PC-3 (cell line): ENCODE measurements around the gene B4GALT3. TPM values are rescaled to one million over a fixed set of nuclear protein-coding genes. Genes with fewer than 3 reads are reported as not detected.

Experiments used
- ATAC-seq: fragments of 200-7000 bp; cut with Tn5 transposase; 2 replicates; pipeline ENCODE4 v1.9.1; 2020; ENCODE audit warnings: mild to moderate bottlenecking, moderate library complexity
- BruUV-seq: library from RNA; stranded (reverse); fragments of 400-500 nt; replicated peaks from 2 replicates; lab custom pipeline; 2021; lab: Mats Ljungman, UMichigan
- CTCF ChIA-PET: fragments of 300-600 bp; sonication (Branson Sonifier 250); formaldehyde crosslinking; loops from one replicate; lab custom pipeline; 2022; ENCODE audit warnings: antibody characterized with exemption; lab: Charles Lee
- POLR2A ChIA-PET: fragments of 300-600 bp; sonication (Branson Sonifier 250); formaldehyde crosslinking; loops from one replicate; lab custom pipeline; 2022; ENCODE audit warnings: antibody characterized with exemption; ENCODE audit not compliant: unreplicated experiment; lab: Charles Lee
- DNase-seq: peaks from one replicate; pipeline ENCODE4 v3.0.0-alpha.2; 2015
- H2AFZ ChIP-seq: fragments of 300-600 bp; sonication (generic); 2 replicates; pipeline ENCODE4 v1.6.0; 2016; ENCODE audit warnings: antibody characterized with exemption, low read length
- H3F3A ChIP-seq: fragments of 300-600 bp; sonication (generic); one replicate; pipeline ENCODE4 v1.6.0; 2017; ENCODE audit warnings: antibody characterized with exemption, low read length, control low read depth, mild to moderate bottlenecking; ENCODE audit not compliant: unreplicated experiment
- H3K27ac ChIP-seq: fragments of 300-600 bp; sonication (generic); 2 replicates; pipeline ENCODE4 v1.5.1; 2016; ENCODE audit warnings: mild to moderate bottlenecking, low read length
- H3K27me3 ChIP-seq: fragments of 300-600 bp; sonication (generic); 2 replicates; pipeline ENCODE4 v1.6.1; 2016; ENCODE audit warnings: low read length, mixed read lengths
- H3K36me3 ChIP-seq: fragments of 300-600 bp; sonication (generic); 2 replicates; pipeline ENCODE4 v1.6.1; 2016; ENCODE audit warnings: low read depth, mixed run types, low read length, mixed read lengths
- H3K4me1 ChIP-seq: fragments of 300-600 bp; sonication (generic); 2 replicates; pipeline ENCODE4 v1.5.1; 2016; ENCODE audit warnings: low read length; ENCODE audit not compliant: insufficient read depth
- H3K4me2 ChIP-seq: fragments of 300-600 bp; sonication (generic); 2 replicates; pipeline ENCODE4 v1.6.0; 2016; ENCODE audit warnings: low read length
- H3K4me3 ChIP-seq: fragments of 300-600 bp; sonication (generic); 2 replicates; pipeline ENCODE4 v1.5.1; 2016; ENCODE audit warnings: mild to moderate bottlenecking, low read length, mixed read lengths
- H3K79me2 ChIP-seq: fragments of 300-600 bp; sonication (generic); 2 replicates; pipeline ENCODE4 v1.6.1; 2017; ENCODE audit warnings: low read length, mixed read lengths
- H3K9ac ChIP-seq: fragments of 300-600 bp; sonication (generic); 2 replicates; pipeline ENCODE4 v1.6.0; 2016; ENCODE audit warnings: mild to moderate bottlenecking, low read length
- H3K9me2 ChIP-seq: fragments of 300-600 bp; sonication (generic); replicated peaks from 2 replicates; pipeline ENCODE4 v1.6.1; 2016; ENCODE audit warnings: mixed run types, low read length, mixed read lengths
- H3K9me3 ChIP-seq: fragments of 300-600 bp; sonication (generic); 2 replicates; pipeline ENCODE4 v1.6.1; 2016; ENCODE audit warnings: low read length, mixed read lengths
- H4K20me1 ChIP-seq: fragments of 300-600 bp; sonication (generic); 2 replicates; pipeline ENCODE4 v1.6.1; 2016; ENCODE audit warnings: low read length, mixed read lengths
- EZH2 ChIP-seq: fragments of 300-600 bp; sonication (generic); IDR thresholded peaks from one replicate; pipeline ENCODE4 v1.6.1; 2017; ENCODE audit warnings: antibody characterized with exemption, mild to moderate bottlenecking, low read length; ENCODE audit not compliant: unreplicated experiment
- EZH2phosphoT487 ChIP-seq: fragments of 300-600 bp; sonication (generic); IDR thresholded peaks from 2 replicates; pipeline ENCODE4 v1.6.1; 2018; ENCODE audit warnings: mild to moderate bottlenecking, antibody characterized with exemption, low read length, borderline replicate concordance
- intact Hi-C: fragments of 100-400 bp; cut with micrococcal nuclease; formaldehyde crosslinking; loops from 2 replicates; pipeline ENCODE4 v1.9.0; 2023
- total RNA-seq: library from RNA; depleted of rRNA; stranded (reverse); fragments of >200 nt; gene quantifications from 2 replicates; pipeline ENCODE4 v1.2.3, GENCODE V29; 2014
- TF ChIP-seq, protein P1 (sequence below): fragments of 300-600 bp; sonication (generic); conservative IDR thresholded peaks from 2 replicates; pipeline ENCODE4 v1.5.1; 2017; ENCODE audit warnings: antibody characterized with exemption, low read depth, mild to moderate bottlenecking, low read length

The B4GALT3 gene
- total RNA-seq, 1 experiment from 2014 or later = 85.4 TPM

DNA sequence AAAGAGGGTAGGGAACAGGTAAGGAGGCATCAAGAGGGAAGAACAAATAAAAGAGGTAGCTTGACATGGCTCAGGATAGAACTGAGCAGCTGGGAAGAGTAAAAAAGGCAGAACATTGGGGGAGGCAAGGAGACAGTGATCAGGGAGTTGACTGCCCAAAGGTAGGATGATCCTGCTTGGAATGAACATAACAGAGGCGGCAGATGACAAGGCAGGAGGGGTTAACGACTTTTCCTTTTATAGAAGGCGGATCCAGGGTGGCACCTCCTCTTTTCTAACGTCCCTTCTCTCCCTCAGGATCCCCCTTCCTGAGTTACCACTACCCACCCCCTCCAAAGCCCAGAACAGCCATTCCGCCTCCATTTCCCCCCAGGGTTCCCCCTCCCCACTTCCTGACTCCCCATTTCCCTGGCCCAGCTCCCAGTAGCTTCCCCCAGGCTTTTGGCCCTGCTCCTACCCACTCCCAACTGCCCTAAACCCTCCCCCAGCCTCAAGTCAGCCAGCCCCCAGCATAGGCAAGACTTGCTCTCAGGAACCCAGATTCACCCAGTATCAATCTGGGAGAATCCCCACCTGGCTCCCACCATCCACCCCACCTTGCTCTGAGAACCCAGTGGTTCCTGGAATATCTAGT is 22.3 kb upstream of the B4GALT3 start:
- Histone ChIP-seq H3K9ac (no peak overlapping the region), H3K9me3 (no peaks in the 10 kb centered on the region), H4K20me1 (no peaks in the 10 kb centered on the region), H3K79me2 (peaks cover 23% of the 10 kb centered on the region), H3K4me3 (no peak overlapping the region), H3K27me3 (no peaks in the 10 kb centered on the region), H2AFZ (no peak overlapping the region), H3K27ac (no peak overlapping the region), H3K9me2 (no peaks in the 10 kb centered on the region), H3K36me3 (peaks cover 8% of the 10 kb centered on the region; the same call in 1 of the 2 replicates), H3K4me2 (no peak overlapping the region), H3K4me1 (peaks cover 26% of the 10 kb centered on the region), H3F3A (no peaks in the 10 kb centered on the region)
- ChIA-PET CTCF (no interaction called here), POLR2A (interaction anchor here (0.7 kb wide), 1 partner anchor 10 kb away, joined by 4 read pairs; no protein-coding TSS in a partner anchor)
- ATAC-seq (no peak), DNase-seq (no peak)
- intact Hi-C loops = no loop called here
- TF ChIP-seq, protein P1, sequence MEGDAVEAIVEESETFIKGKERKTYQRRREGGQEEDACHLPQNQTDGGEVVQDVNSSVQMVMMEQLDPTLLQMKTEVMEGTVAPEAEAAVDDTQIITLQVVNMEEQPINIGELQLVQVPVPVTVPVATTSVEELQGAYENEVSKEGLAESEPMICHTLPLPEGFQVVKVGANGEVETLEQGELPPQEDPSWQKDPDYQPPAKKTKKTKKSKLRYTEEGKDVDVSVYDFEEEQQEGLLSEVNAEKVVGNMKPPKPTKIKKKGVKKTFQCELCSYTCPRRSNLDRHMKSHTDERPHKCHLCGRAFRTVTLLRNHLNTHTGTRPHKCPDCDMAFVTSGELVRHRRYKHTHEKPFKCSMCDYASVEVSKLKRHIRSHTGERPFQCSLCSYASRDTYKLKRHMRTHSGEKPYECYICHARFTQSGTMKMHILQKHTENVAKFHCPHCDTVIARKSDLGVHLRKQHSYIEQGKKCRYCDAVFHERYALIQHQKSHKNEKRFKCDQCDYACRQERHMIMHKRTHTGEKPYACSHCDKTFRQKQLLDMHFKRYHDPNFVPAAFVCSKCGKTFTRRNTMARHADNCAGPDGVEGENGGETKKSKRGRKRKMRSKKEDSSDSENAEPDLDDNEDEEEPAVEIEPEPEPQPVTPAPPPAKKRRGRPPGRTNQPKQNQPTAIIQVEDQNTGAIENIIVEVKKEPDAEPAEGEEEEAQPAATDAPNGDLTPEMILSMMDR = no peak
- no peak for TF ChIP-seq EZH2
- TF ChIP-seq EZH2phosphoT487 = no peak
- no TSS peak for BruUV-seq

DNA sequence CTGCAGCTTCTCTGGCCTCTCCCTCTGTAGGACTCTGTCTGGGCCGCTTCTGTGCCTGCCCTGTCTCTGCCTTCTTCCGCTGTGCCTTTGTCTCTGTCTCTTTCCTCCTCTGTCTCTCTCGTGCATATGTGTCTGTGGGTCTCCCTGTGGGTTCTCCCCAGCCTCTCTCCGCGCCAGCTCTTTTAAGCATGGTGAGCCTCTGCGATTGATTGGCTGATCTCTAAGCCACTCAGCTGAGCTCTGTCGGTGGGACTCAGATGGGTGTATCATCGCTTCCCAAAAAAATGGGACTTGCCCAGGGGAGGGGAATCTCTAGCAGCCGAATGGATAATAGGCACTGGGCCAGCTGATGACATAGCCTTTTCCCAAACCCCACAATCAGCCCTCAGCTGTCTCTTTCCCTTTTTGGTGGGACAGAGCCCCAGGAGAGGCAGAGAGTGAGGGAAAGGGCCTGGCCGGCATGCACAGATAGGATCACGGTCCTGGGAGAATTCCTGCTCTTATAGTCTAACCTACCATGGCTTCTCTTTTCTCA is 21.7 kb upstream of the B4GALT3 start, which contains the start of gene ADAMTS4:
TSS of gene ADAMTS4 (minus strand) at position 158 of the 535 bp plus-strand sequence. CDS start 427 bp downstream, outside the sequence.
- peak within 1 kb of the TSS; percentile 15; the same call in 1 of the 2 replicates for H2AFZ ChIP-seq
- no peak within 1 kb of the TSS for H3K9ac ChIP-seq
- no peaks in the 10 kb centered on the region for H4K20me1 ChIP-seq
- DNase-seq (no peak), ATAC-seq (no peak)
- no TSS peak for BruUV-seq
- no peaks in the 10 kb centered on the region for H3F3A ChIP-seq
- ChIA-PET POLR2A (interaction anchor here (0.7 kb wide), 1 partner anchor 10 kb away, joined by 4 read pairs; no protein-coding TSS in a partner anchor), CTCF (interaction anchor here (0.6 kb wide), 1 partner anchor 176 kb away, joined by 4 read pairs; no protein-coding TSS in a partner anchor)
- H3K79me2 ChIP-seq = peaks cover 17% of the 10 kb centered on the region
- peaks cover 26% of the 10 kb centered on the region for H3K4me1 ChIP-seq
- no peaks in the 10 kb centered on the region for H3K9me2 ChIP-seq
- no peak within 1 kb of the TSS for H3K4me2 ChIP-seq
- H3K4me3 ChIP-seq = no peak within 1 kb of the TSS
- intact Hi-C loops = no loop called here
- no peaks in the 10 kb centered on the region for H3K27me3 ChIP-seq
- no peak within 1 kb of the TSS for H3K27ac ChIP-seq
- 0 out of 2 replicates have a peak, but pooled peaks cover 2% of the 10 kb centered on the region for H3K36me3 ChIP-seq
- H3K9me3 ChIP-seq = no peaks in the 10 kb centered on the region
- TF ChIP-seq, protein P1 = no peak
- no peak for TF ChIP-seq EZH2phosphoT487
- no peak for TF ChIP-seq EZH2
